Endodermal cell (in vitro differentiated cells): ENCODE measurements around the gene POMT2. TPM values are rescaled to one million over a fixed set of nuclear protein-coding genes. Genes with fewer than 3 reads are reported as not detected.

ENCODE experiments used
- DNase-seq: peaks from one replicate; pipeline ENCODE4 v3.0.0-alpha.2; 2017
- H3K27ac ChIP-seq: 2 replicates; pipeline ENCODE4 v1.5.1; 2013; ENCODE audit warnings: mild to moderate bottlenecking, low read depth, low read length, moderate library complexity
- H3K27me3 ChIP-seq: 2 replicates; pipeline ENCODE4 v1.6.1; 2013; ENCODE audit warnings: mild to moderate bottlenecking, low read length, moderate library complexity; ENCODE audit not compliant: insufficient read depth, control insufficient read depth, poor library complexity, severe bottlenecking
- H3K36me3 ChIP-seq: 2 replicates; pipeline ENCODE4 v1.7.0; 2013; ENCODE audit warnings: mild to moderate bottlenecking, low read length, moderate library complexity; ENCODE audit not compliant: control insufficient read depth, insufficient read depth
- H3K4me1 ChIP-seq: one replicate; pipeline ENCODE4 v1.7.0; 2013; ENCODE audit warnings: low read length; ENCODE audit not compliant: control insufficient read depth, insufficient read depth
- H3K4me3 ChIP-seq: 2 replicates; pipeline ENCODE4 v1.5.1; 2013; ENCODE audit warnings: mild to moderate bottlenecking, low read length, moderate library complexity
- H3K9ac ChIP-seq: 2 replicates; pipeline ENCODE4 v1.6.1; 2013; ENCODE audit warnings: mild to moderate bottlenecking, low read length, moderate library complexity; ENCODE audit not compliant: poor library complexity, severe bottlenecking; ENCODE audit errors: extremely low read depth
- H3K9me3 ChIP-seq: 2 replicates; pipeline ENCODE4 v1.6.1; 2013; ENCODE audit warnings: mild to moderate bottlenecking, low read length, moderate library complexity; ENCODE audit not compliant: control insufficient read depth
- H3K27ac Mint-ChIP-seq: 2 replicates; pipeline ENCODE4 v1.8.0; 2020; ENCODE audit warnings: mixed read lengths
- H3K27me3 Mint-ChIP-seq: 2 replicates; pipeline ENCODE4 v1.8.0; 2021; ENCODE audit warnings: mild to moderate bottlenecking, mixed read lengths; ENCODE audit not compliant: insufficient read depth
- H3K36me3 Mint-ChIP-seq: 2 replicates; pipeline ENCODE4 v1.8.0; 2020; ENCODE audit warnings: low read depth, mixed read lengths
- H3K4me1 Mint-ChIP-seq: 2 replicates; pipeline ENCODE4 v1.8.0; 2020; ENCODE audit warnings: mixed read lengths
- H3K4me3 Mint-ChIP-seq: 2 replicates; pipeline ENCODE4 v1.8.0; 2020; ENCODE audit warnings: mild to moderate bottlenecking, moderate library complexity, mixed read lengths
- H3K9me3 Mint-ChIP-seq: 2 replicates; pipeline ENCODE4 v1.8.0; 2020; ENCODE audit warnings: mild to moderate bottlenecking, mixed read lengths
- WGBS, 2 experiments: methylation state at CpG; one replicate each; pipeline versions ENCODE4 v1.1.5 to v1.1.7; 2013; ENCODE audit warnings: missing lambda C conversion rate in 2 of 2, mixed read lengths in 1 of 2; ENCODE audit not compliant: insufficient coverage in 1 of 2, insufficient read length in 1 of 2; 5-methylcytosine and 5-hydroxymethylcytosine counted together
- total RNA-seq, 2 donors: library from RNA; stranded (reverse); fragmentation: NEBNext Ultra II Directional in 1 of 2; extraction: Animal tissue kit (Norgen Biotek cat#: 25700) in 1 of 2; gene quantifications; 2 replicates in 1 of 2; 3 replicates in 1 of 2; pipeline ENCODE4 v1.2.1, GENCODE V29; 2021
- TF ChIP-seq, protein P1 (sequence below): fragments of 200-600 bp; sonication (generic); conservative IDR thresholded peaks from 2 replicates; pipeline ENCODE4 v1.5.0; 2021; ENCODE audit warnings: antibody characterized with exemption, mild to moderate bottlenecking

The POMT2 gene
- total RNA-seq, 2 donors from 2014 or later, result 58.5 to 70.6 TPM

DNA sequence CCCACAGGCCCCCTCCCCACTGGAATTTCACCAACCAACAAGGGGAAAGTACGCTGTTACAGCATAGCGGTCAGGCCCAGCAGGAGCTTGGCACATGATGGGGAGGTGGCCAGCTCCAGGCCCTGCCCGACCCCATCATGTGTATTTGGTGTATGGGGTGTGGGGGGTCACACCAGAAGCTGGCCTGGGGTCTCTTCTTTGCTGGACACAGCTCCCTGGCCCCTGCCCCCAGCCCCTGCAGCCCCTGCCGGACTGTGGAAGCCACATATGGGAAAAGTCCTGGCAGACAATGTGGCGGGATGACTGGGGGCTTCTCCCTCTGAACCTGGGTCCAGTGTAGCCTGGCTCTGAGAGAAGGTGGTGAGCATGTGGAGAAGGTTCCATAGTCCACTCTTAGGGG lies 62.1 kb downstream of the POMT2 start:
- Mint-ChIP-seq H3K27me3 (peaks cover 9% of the 10 kb centered on the region), H3K9me3 (no peaks in the 10 kb centered on the region), H3K36me3 (no peaks in the 10 kb centered on the region), H3K4me1 (peaks cover 4% of the 10 kb centered on the region), H3K27ac (no peak overlapping the region), H3K4me3 (no peak overlapping the region)
- no peak overlapping the region for H3K4me3 ChIP-seq
- no peak overlapping the region for H3K27ac ChIP-seq
- no peaks in the 10 kb centered on the region for H3K9me3 ChIP-seq
- H3K27me3 ChIP-seq, result peaks cover 8% of the 10 kb centered on the region
- no peak overlapping the region for H3K9ac ChIP-seq
- WGBS, 2 experiments, result 96% methylated on average over 5 of the region's 5 CpGs; no CpG with 5 or more reads in 1 of the 2 experiments
- TF ChIP-seq, protein P1, sequence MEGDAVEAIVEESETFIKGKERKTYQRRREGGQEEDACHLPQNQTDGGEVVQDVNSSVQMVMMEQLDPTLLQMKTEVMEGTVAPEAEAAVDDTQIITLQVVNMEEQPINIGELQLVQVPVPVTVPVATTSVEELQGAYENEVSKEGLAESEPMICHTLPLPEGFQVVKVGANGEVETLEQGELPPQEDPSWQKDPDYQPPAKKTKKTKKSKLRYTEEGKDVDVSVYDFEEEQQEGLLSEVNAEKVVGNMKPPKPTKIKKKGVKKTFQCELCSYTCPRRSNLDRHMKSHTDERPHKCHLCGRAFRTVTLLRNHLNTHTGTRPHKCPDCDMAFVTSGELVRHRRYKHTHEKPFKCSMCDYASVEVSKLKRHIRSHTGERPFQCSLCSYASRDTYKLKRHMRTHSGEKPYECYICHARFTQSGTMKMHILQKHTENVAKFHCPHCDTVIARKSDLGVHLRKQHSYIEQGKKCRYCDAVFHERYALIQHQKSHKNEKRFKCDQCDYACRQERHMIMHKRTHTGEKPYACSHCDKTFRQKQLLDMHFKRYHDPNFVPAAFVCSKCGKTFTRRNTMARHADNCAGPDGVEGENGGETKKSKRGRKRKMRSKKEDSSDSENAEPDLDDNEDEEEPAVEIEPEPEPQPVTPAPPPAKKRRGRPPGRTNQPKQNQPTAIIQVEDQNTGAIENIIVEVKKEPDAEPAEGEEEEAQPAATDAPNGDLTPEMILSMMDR, result no peak
- no peaks in the 10 kb centered on the region for H3K4me1 ChIP-seq
- no peaks in the 10 kb centered on the region for H3K36me3 ChIP-seq
- no peak for DNase-seq

DNA sequence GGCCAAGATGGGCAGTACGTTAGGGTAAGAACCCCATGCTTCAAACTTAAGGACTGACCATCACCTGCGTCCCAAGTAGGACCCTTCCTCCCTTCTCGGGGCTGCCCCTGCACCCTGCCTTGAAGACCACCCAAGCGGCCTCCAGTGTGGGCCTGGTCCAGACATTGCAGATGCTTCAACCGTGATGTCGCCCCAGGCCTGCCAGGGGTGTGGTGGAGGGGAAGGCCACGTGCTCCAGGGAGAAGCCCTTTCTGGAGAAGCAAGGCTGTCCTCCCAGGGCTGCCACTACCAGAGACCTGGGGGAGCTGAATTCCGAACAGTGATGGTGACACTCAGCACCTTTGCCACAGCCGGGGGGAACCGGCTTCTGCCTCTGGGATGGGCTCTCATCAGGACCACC lies 63.0 kb downstream of the POMT2 start:
- WGBS, 2 experiments, result 92 to 95% methylated on average over 7 to 10 of the region's 10 CpGs
- DNase-seq, result no peak
- Mint-ChIP-seq H3K9me3 (no peaks in the 10 kb centered on the region), H3K27me3 (peaks cover 2% of the 10 kb centered on the region), H3K27ac (no peak overlapping the region), H3K4me3 (no peak overlapping the region), H3K4me1 (peaks cover 4% of the 10 kb centered on the region), H3K36me3 (no peaks in the 10 kb centered on the region)
- Histone ChIP-seq H3K4me1 (no peaks in the 10 kb centered on the region), H3K27me3 (peaks cover under 1% of the 10 kb centered on the region), H3K9me3 (no peaks in the 10 kb centered on the region), H3K27ac (no peak overlapping the region), H3K36me3 (no peaks in the 10 kb centered on the region), H3K4me3 (no peak overlapping the region), H3K9ac (no peak overlapping the region)
- TF ChIP-seq, protein P1, result no peak

DNA sequence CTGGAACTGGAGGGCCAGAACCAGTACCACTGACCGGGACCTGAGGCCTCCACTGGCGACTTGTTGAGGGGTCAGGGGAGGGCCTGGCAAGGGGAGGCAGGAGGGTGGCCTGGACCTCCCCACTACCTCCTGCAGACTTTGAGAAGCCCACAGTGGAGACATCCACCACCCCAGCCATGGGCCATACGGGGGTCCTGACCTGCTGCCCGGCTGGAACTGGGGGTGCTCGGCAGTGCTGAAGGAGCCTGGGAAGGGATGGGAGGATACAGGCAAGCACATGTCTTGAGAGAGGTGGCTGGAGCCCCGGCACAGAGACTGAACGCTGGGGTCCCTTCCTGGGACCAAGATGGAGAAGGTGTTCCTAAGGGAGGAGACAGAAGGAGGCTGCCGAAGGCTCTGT lies 64.0 kb downstream of the POMT2 start:
- no peaks in the 10 kb centered on the region for H3K9me3 Mint-ChIP-seq
- no peak overlapping the region for H3K27ac Mint-ChIP-seq
- H3K4me3 Mint-ChIP-seq, result no peak overlapping the region
- no peak for DNase-seq
- no peaks in the 10 kb centered on the region for H3K36me3 Mint-ChIP-seq
- Histone ChIP-seq H3K4me3 (no peak overlapping the region), H3K27ac (no peak overlapping the region), H3K9me3 (no peaks in the 10 kb centered on the region), H3K27me3 (no peaks in the 10 kb centered on the region), H3K36me3 (no peaks in the 10 kb centered on the region), H3K4me1 (no peaks in the 10 kb centered on the region), H3K9ac (no peak overlapping the region)
- TF ChIP-seq, protein P1, result no peak
- WGBS, 2 experiments, result 93 to 96% methylated on average over 3 to 8 of the region's 8 CpGs
- peaks cover 4% of the 10 kb centered on the region for H3K4me1 Mint-ChIP-seq
- H3K27me3 Mint-ChIP-seq, result no peaks in the 10 kb centered on the region
